SK-N-MC (cell line): ENCODE results near the gene ITGBL1.

Source experiments
- DNase-seq: peaks from one replicate; pipeline ENCODE4 v3.0.0-alpha.2; 2011; ENCODE audit warnings: low read depth, low spot score
- H3K27ac ChIP-seq: fragments of 200-600 bp; sonication (generic); 2 replicates; pipeline ENCODE4 v1.5.1; 2016; ENCODE audit warnings: mixed run types
- H3K36me3 ChIP-seq: fragments of 200-600 bp; sonication (generic); 2 replicates; pipeline ENCODE4 v1.6.1; 2017; ENCODE audit warnings: antibody characterized with exemption, low read length, mixed read lengths; ENCODE audit not compliant: insufficient read depth
- H3K4me3 ChIP-seq: fragments of 200-600 bp; sonication (generic); 2 replicates; pipeline ENCODE4 v1.5.1; 2016
- H3K9ac ChIP-seq: fragments of 200-600 bp; sonication (generic); 2 replicates; pipeline ENCODE4 v1.8.0; 2017; ENCODE audit warnings: mixed run types, mixed read lengths; ENCODE audit not compliant: insufficient read length
- H3K9me3 ChIP-seq: fragments of 200-600 bp; sonication (generic); 2 replicates; pipeline ENCODE4 v1.6.1; 2017; ENCODE audit warnings: low read depth, mild to moderate bottlenecking, antibody characterized with exemption, low read length, moderate library complexity, mixed read lengths
- EZH2 ChIP-seq: fragments of 200-600 bp; sonication (generic); IDR thresholded peaks from one replicate; pipeline ENCODE4 v1.6.1; 2017; ENCODE audit warnings: antibody characterized with exemption
- FOXP2 ChIP-seq: optimal IDR thresholded peaks from 2 replicates; pipeline ENCODE3; 2011; ENCODE audit warnings: mild to moderate bottlenecking, moderate library complexity; ENCODE audit not compliant: insufficient read depth; ENCODE audit errors: extremely low read length, control extremely low read depth
- POLR2AphosphoS5 ChIP-seq: IDR thresholded peaks from 2 replicates; pipeline ENCODE4 v1.6.1; 2012; ENCODE audit warnings: mild to moderate bottlenecking, low read depth, low read length, borderline replicate concordance

Gene ITGBL1

GRCh38 chr13:101552786-101553185 is 100.3 kb downstream of the ITGBL1 start:
- no peaks in the 10 kb centered on the region for H3K9me3 ChIP-seq
- no peak for DNase-seq

GRCh38 chr13:101554420-101555125 is 102.1 kb downstream of the ITGBL1 start:
- Histone ChIP-seq H3K27ac (peak overlapping the region; percentile 93), H3K9me3 (0 out of 2 replicates have a peak, but pooled peaks cover 2% of the 10 kb centered on the region), H3K4me3 (0 out of 2 replicates have a peak overlapping the region, but pooled peaks have one; percentile 12), H3K36me3 (no peaks in the 10 kb centered on the region; the same call in 1 of the 2 replicates), H3K9ac (no peak overlapping the region)
- no peak for TF ChIP-seq POLR2AphosphoS5
- TF ChIP-seq FOXP2, result no peak
- no peak for TF ChIP-seq EZH2
- no peak for DNase-seq

More at GRCh38 chr13:101552786-101553185, 100.3 kb downstream of the ITGBL1 start:
- Histone ChIP-seq H3K27ac (peak overlapping the region; percentile 88), H3K9ac (peak overlapping the region; percentile 40), H3K4me3 (no peak overlapping the region), H3K36me3 (no peaks in the 10 kb centered on the region)
- TF ChIP-seq POLR2AphosphoS5, result no peak
- no peak for TF ChIP-seq FOXP2
- no peak for TF ChIP-seq EZH2

- no peak overlapping the region for H3K9ac ChIP-seq
- TF ChIP-seq EZH2 (no peak), POLR2AphosphoS5 (no peak), FOXP2 (no peak)
Measured at GRCh38 chr13:101555610-101556009, 103.1 kb downstream of the ITGBL1 start.

GRCh38 chr13:101556676-101557123 is 104.2 kb downstream of the ITGBL1 start:
- Histone ChIP-seq H3K36me3 (no peaks in the 10 kb centered on the region; the same call in 1 of the 2 replicates), H3K9me3 (peaks cover 17% of the 10 kb centered on the region; the same call in 1 of the 2 replicates), H3K27ac (peak overlapping the region; percentile 93), H3K9ac (no peak overlapping the region), H3K4me3 (peak overlapping the region; percentile 58)
- DNase-seq, result peak; percentile 90
- TF ChIP-seq POLR2AphosphoS5 (no peak), EZH2 (no peak), FOXP2 (no peak)

More at GRCh38 chr13:101555610-101556009, 103.1 kb downstream of the ITGBL1 start:
- Histone ChIP-seq H3K9me3 (peaks cover 9% of the 10 kb centered on the region; the same call in 1 of the 2 replicates), H3K36me3 (no peaks in the 10 kb centered on the region; the same call in 1 of the 2 replicates), H3K4me3 (no peak overlapping the region), H3K27ac (peak overlapping the region; percentile 93)
- no peak for DNase-seq

GRCh38 chr13:101565317-101565716 is 112.8 kb downstream of the ITGBL1 start:
- no peak overlapping the region for H3K9ac ChIP-seq

GRCh38 chr13:101567841-101568240 is 115.4 kb downstream of the ITGBL1 start:
- Histone ChIP-seq H3K27ac (peak overlapping the region; percentile 48; the same call in 1 of the 2 replicates), H3K9me3 (no peaks in the 10 kb centered on the region), H3K36me3 (no peaks in the 10 kb centered on the region), H3K9ac (peak overlapping the region; percentile 20), H3K4me3 (peak overlapping the region; percentile 12; the same call in 1 of the 2 replicates)
- no peak for TF ChIP-seq POLR2AphosphoS5
- TF ChIP-seq EZH2, result no peak
- TF ChIP-seq FOXP2, result peak; percentile 32
- DNase-seq, result no peak

More at GRCh38 chr13:101565317-101565716, 112.8 kb downstream of the ITGBL1 start:
- Histone ChIP-seq H3K27ac (no peak overlapping the region), H3K36me3 (no peaks in the 10 kb centered on the region), H3K4me3 (no peak overlapping the region), H3K9me3 (peaks cover 12% of the 10 kb centered on the region; the same call in 1 of the 2 replicates)
- TF ChIP-seq FOXP2 (no peak), POLR2AphosphoS5 (no peak), EZH2 (no peak)
- no peak for DNase-seq

GRCh38 chr13:101569807-101570206 is 117.3 kb downstream of the ITGBL1 start:
- Histone ChIP-seq H3K36me3 (no peaks in the 10 kb centered on the region), H3K4me3 (no peak overlapping the region), H3K27ac (no peak overlapping the region), H3K9ac (no peak overlapping the region), H3K9me3 (no peaks in the 10 kb centered on the region)
- DNase-seq, result no peak
- TF ChIP-seq FOXP2 (no peak), POLR2AphosphoS5 (no peak), EZH2 (no peak)

- no peaks in the 10 kb centered on the region for H3K9me3 ChIP-seq
- no peak for TF ChIP-seq EZH2
- DNase-seq, result no peak
- no peak overlapping the region for H3K4me3 ChIP-seq
- no peaks in the 10 kb centered on the region for H3K36me3 ChIP-seq
- no peak overlapping the region for H3K9ac ChIP-seq
- no peak overlapping the region for H3K27ac ChIP-seq
Measured at GRCh38 chr13:101570410-101570809, 117.9 kb downstream of the ITGBL1 start.
